Liver (tissue), 10 donors: ENCODE measurements around the gene ZEB1. TPM values are rescaled to one million over a fixed set of nuclear protein-coding genes. Genes with fewer than 3 reads are reported as not detected.

Experiments
- DNase-seq: peaks from one replicate; pipeline ENCODE4 v3.0.0-alpha.2; 2017; ENCODE audit warnings: low spot score
- H3K27ac ChIP-seq, 2 donors: one replicate each; pipeline ENCODE4 v1.7.0; 2013; ENCODE audit warnings: inconsistent platforms in 2 of 2, low read length in 2 of 2, control low read depth in 1 of 2, low read depth in 1 of 2, mild to moderate bottlenecking in 1 of 2
- H3K27me3 ChIP-seq, 4 donors: one replicate each; pipeline versions ENCODE4 v1.6.1 to v1.7.0; 2013; ENCODE audit warnings: low read length in 3 of 4, inconsistent platforms in 1 of 4, mild to moderate bottlenecking in 1 of 4, moderate library complexity in 1 of 4; ENCODE audit not compliant: control insufficient read depth in 4 of 4, insufficient read depth in 4 of 4
- H3K36me3 ChIP-seq, 4 donors: one replicate each; pipeline versions ENCODE4 v1.6.1 to v1.7.0; 2013; ENCODE audit warnings: low read length in 3 of 4, mild to moderate bottlenecking in 3 of 4, low read depth in 1 of 4, moderate library complexity in 1 of 4; ENCODE audit not compliant: control insufficient read depth in 4 of 4, insufficient read depth in 3 of 4
- H3K4me1 ChIP-seq, 4 donors: one replicate each; pipeline versions ENCODE4 v1.6.1 to v1.7.0; 2013; ENCODE audit warnings: low read length in 3 of 4, mild to moderate bottlenecking in 3 of 4, moderate library complexity in 1 of 4; ENCODE audit not compliant: control insufficient read depth in 4 of 4, insufficient read depth in 4 of 4
- H3K4me3 ChIP-seq, 3 donors: one replicate each; pipeline versions ENCODE4 v1.6.1 to v1.7.0; 2013; ENCODE audit warnings: low read length in 3 of 3, control low read depth in 1 of 3, low read depth in 1 of 3, mild to moderate bottlenecking in 1 of 3
- H3K9ac ChIP-seq, 2 donors: one replicate each; pipeline ENCODE4 v1.7.0; 2013; ENCODE audit warnings: low read length in 2 of 2, mild to moderate bottlenecking in 2 of 2, moderate library complexity in 2 of 2, control low read depth in 1 of 2, low read depth in 1 of 2
- H3K9me3 ChIP-seq, 4 donors: one replicate each; pipeline versions ENCODE4 v1.6.1 to v1.7.0; 2013; ENCODE audit warnings: low read length in 3 of 4; ENCODE audit not compliant: control insufficient read depth in 4 of 4
- EGR1 ChIP-seq, 2 donors: IDR thresholded peaks; 2 replicates each; pipeline ENCODE4 v1.6.1; 2016 to 2018; ENCODE audit warnings: antibody characterized with exemption in 2 of 2, low read depth in 2 of 2
- FOXA1 ChIP-seq: IDR thresholded peaks from 2 replicates; pipeline ENCODE4 v1.6.1; 2016; ENCODE audit warnings: antibody characterized with exemption
- SP1 ChIP-seq: IDR thresholded peaks from 2 replicates; pipeline ENCODE4 v1.6.1; 2018; ENCODE audit warnings: antibody characterized with exemption, mild to moderate bottlenecking
- WGBS: extraction: QIAGEN DNeasy Blood & Tissue Kit; methylation state at CpG from one replicate; pipeline ENCODE4 v1.1.7; 2013; 5-methylcytosine and 5-hydroxymethylcytosine counted together
- polyA plus RNA-seq, 2 donors: library from polyadenylated mRNA; stranded (reverse) in 1 of 2; unstranded in 1 of 2; fragments of 200-250 nt in 1 of 2; fragments of >200 nt in 1 of 2; fragmentation: Nextera tagmentation in 1 of 2; extraction: Ambion mirVana in 1 of 2; gene quantifications; one replicate each; pipeline versions ENCODE4 v1.2.1 to v1.2.3, GENCODE V29; 2013 to 2015
- small RNA-seq: library from RNA; depleted of rRNA; stranded (forward); fragments of <200 nt; gene quantifications from one replicate; pipeline ENCODE3, GENCODE V24; 2014
- total RNA-seq, 2 donors: library from RNA; depleted of rRNA; stranded (reverse); fragments of >200 nt; gene quantifications; one replicate each; pipeline ENCODE4 v1.2.3, GENCODE V29; 2014
- TF ChIP-seq, protein P1 (sequence below): IDR thresholded peaks from 2 replicates; pipeline ENCODE4 v1.6.1; 2016; ENCODE audit warnings: antibody characterized with exemption
- donor health status: healthy.
- donor health status: healthy.
- donor health status: healthy.
- donor health status: healthy.
- donor health status: healthy.

Gene ZEB1
- total and polyA plus RNA-seq, 4 donors: 3.2 to 19.6 (median 6.5) TPM

DNA sequence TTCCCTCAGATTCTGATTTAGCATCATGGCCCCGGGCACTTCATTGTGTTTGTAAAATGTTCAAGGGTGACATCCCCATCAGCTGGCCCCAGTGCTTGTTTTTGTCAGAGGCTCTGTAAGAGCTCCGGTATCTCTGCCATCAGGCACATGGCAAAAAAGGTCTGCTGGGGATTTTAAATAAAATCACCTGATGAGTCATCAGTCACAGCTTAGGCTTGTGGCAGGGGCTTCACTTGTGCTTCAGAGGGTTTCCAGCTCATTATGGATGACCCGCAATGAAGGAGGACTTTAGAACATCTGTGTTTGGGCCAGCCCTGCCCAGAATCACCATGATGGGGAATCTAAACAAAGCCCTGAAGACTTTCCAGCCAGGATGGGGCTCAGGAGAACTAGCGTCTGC lies 259.9 kb downstream of the ZEB1 start:
- no peaks in the 10 kb centered on the region for H3K36me3 ChIP-seq
- peaks cover 0 to 7% (median 2%) of the 10 kb centered on the region in 4 donors for H3K9me3 ChIP-seq
- H3K9ac ChIP-seq: no peak overlapping the region
- TF ChIP-seq EGR1 (IDR thresholded peaks at IDR 0.05; ENCODE audit: low read depth in 2 of 2) (no peak), FOXA1 (no peak), SP1 (no peak)
- TF ChIP-seq, protein P1, sequence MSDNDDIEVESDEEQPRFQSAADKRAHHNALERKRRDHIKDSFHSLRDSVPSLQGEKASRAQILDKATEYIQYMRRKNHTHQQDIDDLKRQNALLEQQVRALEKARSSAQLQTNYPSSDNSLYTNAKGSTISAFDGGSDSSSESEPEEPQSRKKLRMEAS: no peak
- H3K27ac ChIP-seq: no peak overlapping the region
- no peak for DNase-seq
- no peaks in the 10 kb centered on the region for H3K27me3 ChIP-seq
- WGBS: 87% methylated on average over 4 of the region's 4 CpGs
- peaks cover 0 to 5% (median 1%) of the 10 kb centered on the region in 4 donors for H3K4me1 ChIP-seq
- no peak overlapping the region for H3K4me3 ChIP-seq

Small RNA genes within 50 kb of the gene (small RNA-seq; reads per million reads assigned to genes)
- gene SPTLC1P1: not detected
